ENCODE results near the gene NDUFB2. TPM values are rescaled to one million over a fixed set of nuclear protein-coding genes. Genes with fewer than 3 reads are reported as not detected.

Gene NDUFB2
- polyA plus RNA-seq, 1 donor from 2014 or later, result 745 TPM

GRCh38 chr7:140674356-140674800, 22.1 kb upstream of the NDUFB2 start:
- Histone ChIP-seq H3K27ac (ENCODE audit: low read length) (no peak overlapping the region), H3K4me3 (ENCODE audit: low read length) (peak overlapping the region; percentile 74)
- TF ChIP-seq CTCF (IDR thresholded peaks at IDR 0.05; ENCODE audit: poor library complexity, severe bottlenecking) (no peak), EZH2 (IDR thresholded peaks at IDR 0.05; ENCODE audit: borderline replicate concordance, insufficient read depth, low read length, poor library complexity, severe bottlenecking) (no peak), TAF1 (IDR thresholded peaks at IDR 0.05; ENCODE audit: low read depth) (no peak), POLR2AphosphoS5 (IDR thresholded peaks at IDR 0.05) (no peak), MXI1 (conservative IDR thresholded peaks at IDR 0.05; ENCODE audit: poor library complexity, severe bottlenecking) (no peak), RAD21 (conservative IDR thresholded peaks at IDR 0.05) (no peak), REST (IDR thresholded peaks at IDR 0.05; ENCODE audit: borderline replicate concordance) (no peak), EP300 (conservative IDR thresholded peaks at IDR 0.05; ENCODE audit: poor library complexity, severe bottlenecking) (no peak), SMC3 (conservative IDR thresholded peaks at IDR 0.05; ENCODE audit: poor library complexity) (no peak)

GRCh38 chr7:140674899-140675701, 21.4 kb upstream of the NDUFB2 start:
- Histone ChIP-seq H3F3A (ENCODE audit: insufficient read depth, low read length, poor library complexity, severe bottlenecking) (no peaks in the 10 kb centered on the region), H3K4me2 (ENCODE audit: low read length) (no peak overlapping the region), H4K20me1 (ENCODE audit: insufficient read depth) (no peaks in the 10 kb centered on the region), H3K27ac (ENCODE audit: low read length) (no peak overlapping the region), H3K4me3 (ENCODE audit: low read length) (peak overlapping the region; percentile 9), H2AFZ (ENCODE audit: low read depth, low read length) (no peak overlapping the region), H3K79me2 (replicated peaks; ENCODE audit: insufficient read depth, low read length) (no peaks in the 10 kb centered on the region), H3K9me3 (ENCODE audit: low read length) (no peaks in the 10 kb centered on the region), H3K27me3 (ENCODE audit: insufficient read depth, low read depth, low read length) (peaks cover 13% of the 10 kb centered on the region), H3K9ac (ENCODE audit: low read length) (no peak overlapping the region), H3K36me3 (ENCODE audit: insufficient read depth, low read length) (no peaks in the 10 kb centered on the region), H3K9me2 (ENCODE audit: insufficient read depth, low read length) (no peaks in the 10 kb centered on the region)
- TF ChIP-seq SMC3 (conservative IDR thresholded peaks at IDR 0.05; ENCODE audit: poor library complexity) (peak; percentile 16), REST (IDR thresholded peaks at IDR 0.05; ENCODE audit: borderline replicate concordance) (no peak)

More at GRCh38 chr7:140674356-140674800, 22.1 kb upstream of the NDUFB2 start:
- Histone ChIP-seq H2AFZ (ENCODE audit: low read depth, low read length) (no peak overlapping the region), H3F3A (ENCODE audit: insufficient read depth, low read length, poor library complexity, severe bottlenecking) (no peaks in the 10 kb centered on the region), H3K4me2 (ENCODE audit: low read length) (no peak overlapping the region), H3K9me2 (ENCODE audit: insufficient read depth, low read length) (no peaks in the 10 kb centered on the region), H3K9ac (ENCODE audit: low read length) (no peak overlapping the region), H3K27me3 (ENCODE audit: insufficient read depth, low read depth, low read length) (peaks cover 13% of the 10 kb centered on the region), H4K20me1 (ENCODE audit: insufficient read depth) (no peaks in the 10 kb centered on the region), H3K9me3 (ENCODE audit: low read length) (no peaks in the 10 kb centered on the region), H3K79me2 (replicated peaks; ENCODE audit: insufficient read depth, low read length) (no peaks in the 10 kb centered on the region), H3K36me3 (ENCODE audit: insufficient read depth, low read length) (no peaks in the 10 kb centered on the region)

Data from neural cell (in vitro differentiated cells).